HG03060 (cell line): Measurements from ENCODE around the gene PHF1.

ENCODE experiments used
- ATAC-seq: cut with Tn5 transposase; IDR thresholded peaks from one replicate; pipeline ENCODE4 v1.9.1; 2021; ENCODE audit warnings: low read depth, moderate number of reproducible peaks; ENCODE audit not compliant: unreplicated experiment

The PHF1 gene

DNA sequence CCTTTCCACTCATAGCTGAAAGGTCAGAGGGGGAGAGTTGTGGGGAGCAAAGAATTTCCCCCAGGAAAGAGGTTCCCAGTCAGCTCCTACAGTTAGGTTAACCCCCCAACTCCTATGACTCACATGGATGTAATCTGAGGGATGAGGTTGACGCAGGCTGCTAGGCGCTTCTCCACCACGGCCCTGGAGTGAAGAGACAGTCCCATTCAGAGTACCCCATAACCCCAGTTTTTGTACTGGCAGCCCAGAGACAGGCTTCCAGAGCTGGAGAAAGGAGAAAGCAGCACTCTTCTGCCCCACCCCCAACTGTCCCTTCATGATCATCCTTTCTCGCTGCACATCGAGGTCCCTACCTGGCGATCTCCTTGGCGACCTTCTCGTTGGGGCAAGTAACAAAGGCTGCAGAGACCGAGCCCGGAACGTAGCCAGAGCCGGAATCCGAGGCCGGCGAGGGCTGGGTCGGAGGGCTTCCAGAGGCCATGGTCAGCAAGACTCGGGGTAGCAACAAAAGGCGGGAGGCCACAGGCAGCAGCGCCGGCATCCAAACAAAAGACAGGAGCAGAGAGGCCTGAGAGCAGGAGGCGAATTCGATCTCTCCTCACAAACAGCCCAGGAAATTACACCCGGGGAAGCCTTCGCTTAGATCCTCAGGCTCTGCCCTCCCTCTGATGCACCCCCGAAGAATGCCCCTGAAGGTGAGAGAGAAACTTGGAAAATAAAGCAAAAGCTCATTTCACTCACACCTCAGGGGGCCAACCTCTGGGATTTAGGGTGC lies 6.5 kb downstream of the PHF1 start:
- ATAC-seq: no peak

DNA sequence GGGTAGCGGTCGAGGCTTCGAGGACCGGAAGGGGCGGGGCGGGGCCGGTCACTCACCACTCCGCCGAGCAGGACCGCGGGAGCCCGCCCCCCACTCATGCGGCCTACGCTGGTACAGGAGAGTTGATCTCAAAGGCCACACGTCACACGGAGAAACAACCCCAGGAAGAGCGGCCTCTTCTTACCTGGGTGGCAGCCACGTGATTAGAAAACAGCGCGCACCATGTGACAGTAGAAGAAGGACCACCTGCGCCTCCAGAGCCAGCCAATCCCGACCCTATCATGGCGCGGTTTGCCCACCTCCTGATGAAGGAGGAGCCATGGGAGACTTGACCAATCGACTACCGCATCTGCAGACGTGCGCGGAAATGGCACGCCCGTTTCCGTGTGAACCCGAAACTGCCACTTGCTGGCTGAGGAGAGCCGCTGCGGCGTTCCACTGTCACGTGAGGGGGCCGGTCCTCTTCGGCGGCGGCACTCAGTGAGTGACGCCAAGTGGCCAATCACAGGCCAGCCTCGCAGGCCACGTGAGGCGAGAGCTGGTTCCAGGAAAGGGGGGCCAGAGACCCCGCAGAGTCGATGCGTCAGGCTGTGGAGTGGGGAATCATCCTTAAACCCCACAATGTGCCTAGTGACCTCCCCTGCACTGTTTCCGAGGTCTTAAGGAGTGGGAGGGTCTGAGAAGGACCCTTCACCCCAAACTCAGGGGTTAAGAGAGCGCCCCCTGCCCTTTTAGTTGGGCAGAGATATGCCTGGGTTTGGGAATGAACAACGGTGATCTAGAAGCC lies 7.3 kb downstream of the PHF1 start, which contains the start of gene CUTA:
CUTA (minus strand) TSS at position 205 of the 787 bp plus-strand sequence; CDS start at position 98, 107 bp downstream.
- peak; percentile 80 for ATAC-seq

DNA sequence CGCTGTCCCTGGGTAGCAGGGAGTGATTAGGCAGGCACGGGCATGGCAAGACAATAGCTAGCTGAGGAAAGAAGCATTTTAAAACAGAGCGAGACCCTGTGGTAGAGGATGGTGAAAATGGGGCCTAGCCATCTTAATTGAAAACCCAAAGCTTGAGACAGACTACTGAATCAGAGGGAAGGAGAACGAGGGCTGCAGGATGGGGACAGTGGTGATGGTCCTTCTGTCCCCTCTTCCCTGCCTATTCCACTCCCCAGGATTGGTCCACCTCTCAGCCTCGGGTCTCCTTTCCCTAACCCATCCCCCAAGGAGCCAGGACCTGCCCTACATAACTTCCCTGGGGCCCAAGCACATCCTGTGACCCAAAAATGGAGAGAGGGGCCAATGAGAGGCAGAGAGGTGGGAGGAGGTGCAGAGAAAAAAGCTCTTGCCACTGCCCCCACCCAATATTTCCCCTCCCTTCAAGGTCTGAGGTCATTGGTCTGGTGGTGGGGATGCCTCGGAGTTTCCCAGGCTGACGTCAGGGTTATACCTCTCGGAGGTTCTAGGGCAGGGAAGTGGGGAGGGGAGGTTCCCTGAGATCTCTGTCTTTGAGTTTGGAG lies 8.0 kb downstream of the PHF1 start:
- no peak for ATAC-seq

DNA sequence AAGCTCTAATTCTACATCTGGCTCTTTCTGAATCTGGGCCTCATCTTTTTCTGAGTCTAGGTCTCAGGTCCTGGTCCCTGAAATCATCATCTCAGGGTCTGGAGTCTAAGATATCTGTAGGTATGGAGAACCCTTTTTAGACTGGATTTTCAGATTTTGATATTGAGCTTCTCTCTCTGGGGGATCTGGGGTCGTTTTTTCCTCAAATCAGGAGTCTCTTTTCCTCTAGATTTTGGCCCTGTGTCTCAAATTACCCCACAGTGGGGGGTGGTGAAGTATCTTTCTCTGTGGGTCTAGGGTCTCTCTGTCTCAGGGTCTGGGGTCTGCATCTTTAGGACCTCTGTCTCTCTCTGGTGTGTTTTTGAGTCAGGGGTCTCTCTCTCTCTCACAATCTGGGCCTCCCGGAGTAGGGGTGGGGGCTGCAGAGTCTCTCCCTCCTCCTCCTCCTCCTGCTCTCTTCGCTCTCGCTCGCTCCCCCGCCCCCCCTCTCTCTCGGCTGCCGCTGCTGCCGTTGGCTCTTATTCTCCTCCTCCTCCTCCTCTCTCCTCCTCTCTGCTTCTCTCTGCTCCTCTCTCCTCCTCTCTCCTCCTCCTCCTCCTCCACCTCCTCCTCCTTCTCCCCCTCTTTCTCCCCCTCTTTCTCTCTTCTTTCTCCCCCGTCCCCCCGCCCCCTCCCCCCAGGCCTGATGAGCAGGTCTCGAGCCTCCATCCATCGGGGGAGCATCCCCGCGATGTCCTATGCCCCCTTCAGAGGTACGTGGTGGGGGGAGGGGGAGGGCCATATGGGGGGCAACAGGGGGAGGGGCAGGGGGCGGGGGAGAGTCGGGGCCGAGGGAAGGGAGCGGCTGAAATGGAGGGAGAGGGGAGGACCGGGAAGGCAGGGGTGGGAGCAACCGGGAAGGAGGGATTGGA lies 9.0 kb downstream of the PHF1 start, which contains the start of gene SYNGAP1:
SYNGAP1 (plus strand) TSS at position 486 of the 911 bp plus-strand sequence; CDS start at position 686, 200 bp downstream.
- no peak for ATAC-seq

DNA sequence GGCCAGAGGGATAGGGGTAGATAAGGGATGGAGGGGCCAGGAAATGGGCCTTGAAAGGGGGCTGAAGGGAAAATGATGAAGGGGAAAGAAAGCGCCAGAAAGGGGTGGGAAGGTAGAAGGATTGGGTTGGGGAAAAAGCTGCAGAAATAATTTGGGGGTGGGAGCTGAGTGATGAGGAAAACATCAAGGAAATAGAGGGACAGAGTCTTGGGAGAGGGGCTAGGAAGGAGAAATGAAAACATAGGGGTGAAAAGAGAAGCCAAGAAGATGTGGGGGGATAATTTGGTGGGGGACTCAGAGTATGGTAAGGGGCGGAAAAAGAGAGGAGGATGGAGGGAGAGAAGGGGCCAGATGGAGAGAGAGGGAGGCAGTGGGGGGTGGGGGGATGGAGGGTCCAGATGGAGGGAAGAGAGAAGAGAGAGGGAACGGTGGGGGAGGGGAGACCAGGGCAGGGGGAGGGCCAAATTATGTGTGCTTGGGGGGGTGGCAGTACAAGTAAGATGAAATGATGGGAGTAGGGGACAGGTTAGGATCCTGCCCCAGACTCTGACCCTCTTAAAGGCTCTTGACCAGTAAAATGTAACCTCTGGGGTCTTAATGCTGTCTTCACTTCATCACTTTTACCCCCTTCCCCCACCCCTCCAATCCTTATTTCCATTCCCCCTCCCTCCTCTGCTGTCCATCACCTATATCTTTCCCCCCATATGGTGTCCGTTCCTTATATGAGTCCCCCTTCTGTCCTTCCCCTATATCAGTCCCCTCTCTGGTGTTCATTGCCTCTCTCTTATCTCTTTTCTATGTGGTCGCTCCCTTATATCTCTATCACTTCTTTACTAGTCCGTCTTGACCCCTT lies 9.9 kb downstream of the PHF1 start:
- ATAC-seq: no peak

DNA sequence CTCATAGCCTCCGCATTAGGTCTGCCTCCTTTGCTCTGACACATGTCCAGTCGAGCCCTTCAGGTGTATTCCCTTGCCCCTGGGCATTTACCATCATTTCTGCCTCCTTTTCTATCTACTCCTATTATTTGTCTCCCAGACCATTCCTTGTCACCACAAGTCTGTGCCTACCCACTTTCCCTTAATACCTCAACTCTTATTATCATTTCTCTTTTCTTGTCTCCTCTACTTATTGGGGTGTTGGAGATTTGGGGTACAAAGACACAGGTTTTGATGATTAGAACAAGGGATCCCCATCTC lies 10.5 kb downstream of the PHF1 start:
- no peak for ATAC-seq

DNA sequence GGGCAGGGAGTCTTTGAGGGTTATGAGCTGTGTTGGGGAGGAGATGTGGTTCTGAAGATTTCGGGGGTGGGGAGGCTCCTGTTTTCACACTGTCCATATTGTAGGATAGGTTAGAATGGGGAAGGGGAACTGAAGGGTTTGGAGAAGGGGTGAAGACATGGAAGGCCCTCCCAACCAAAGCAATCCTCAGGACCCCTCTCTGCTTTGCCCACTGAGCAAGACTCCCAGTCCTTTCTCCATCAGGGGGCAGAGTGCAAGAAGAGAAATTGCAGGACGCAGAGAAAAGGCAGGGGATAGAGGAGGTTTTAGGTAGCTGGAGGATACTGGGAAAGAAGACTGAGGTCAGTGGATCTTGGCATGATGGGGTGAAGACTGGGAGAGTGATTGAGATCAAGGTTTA lies 13.0 kb downstream of the PHF1 start:
- ATAC-seq: no peak

DNA sequence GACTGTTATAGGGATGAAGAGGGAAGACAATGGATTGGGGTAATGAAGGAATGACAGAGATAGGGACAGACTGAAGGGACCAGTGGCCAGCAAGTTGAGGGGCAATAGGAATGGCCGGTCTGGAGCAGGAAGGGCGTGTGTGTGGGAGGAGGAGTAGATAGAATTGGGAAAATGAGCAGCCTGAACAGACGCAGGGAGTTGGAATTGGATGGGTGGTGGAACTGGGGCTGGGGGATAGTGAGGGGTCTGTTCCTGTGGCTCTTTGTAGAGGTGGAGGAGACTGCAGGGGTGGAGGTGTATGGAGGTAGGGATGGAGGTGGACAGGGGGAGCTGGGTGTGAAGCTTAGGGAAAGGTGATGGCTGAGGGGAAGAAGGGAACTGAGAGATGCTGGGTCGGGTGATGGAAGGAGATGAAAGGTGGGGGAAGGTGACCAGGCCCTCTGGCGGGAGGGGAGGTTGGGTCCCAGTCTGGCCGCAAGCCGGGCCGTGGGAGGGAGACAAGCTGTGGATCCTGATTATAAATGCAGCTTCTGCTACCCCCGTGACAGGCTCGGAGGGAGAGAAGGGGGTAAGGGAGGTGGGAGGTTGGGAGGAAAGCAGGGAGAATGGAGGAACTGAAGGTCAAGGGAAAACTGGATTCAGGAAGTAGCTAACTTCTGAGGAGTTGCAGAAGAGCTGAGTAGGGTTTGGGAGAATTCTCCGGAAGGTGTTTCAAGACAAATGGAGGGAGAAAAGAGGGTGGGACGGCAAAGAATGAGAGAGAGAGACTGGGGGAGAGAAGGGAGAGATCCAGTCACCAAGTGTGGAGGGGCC lies 14.2 kb downstream of the PHF1 start:
- no peak for ATAC-seq

DNA sequence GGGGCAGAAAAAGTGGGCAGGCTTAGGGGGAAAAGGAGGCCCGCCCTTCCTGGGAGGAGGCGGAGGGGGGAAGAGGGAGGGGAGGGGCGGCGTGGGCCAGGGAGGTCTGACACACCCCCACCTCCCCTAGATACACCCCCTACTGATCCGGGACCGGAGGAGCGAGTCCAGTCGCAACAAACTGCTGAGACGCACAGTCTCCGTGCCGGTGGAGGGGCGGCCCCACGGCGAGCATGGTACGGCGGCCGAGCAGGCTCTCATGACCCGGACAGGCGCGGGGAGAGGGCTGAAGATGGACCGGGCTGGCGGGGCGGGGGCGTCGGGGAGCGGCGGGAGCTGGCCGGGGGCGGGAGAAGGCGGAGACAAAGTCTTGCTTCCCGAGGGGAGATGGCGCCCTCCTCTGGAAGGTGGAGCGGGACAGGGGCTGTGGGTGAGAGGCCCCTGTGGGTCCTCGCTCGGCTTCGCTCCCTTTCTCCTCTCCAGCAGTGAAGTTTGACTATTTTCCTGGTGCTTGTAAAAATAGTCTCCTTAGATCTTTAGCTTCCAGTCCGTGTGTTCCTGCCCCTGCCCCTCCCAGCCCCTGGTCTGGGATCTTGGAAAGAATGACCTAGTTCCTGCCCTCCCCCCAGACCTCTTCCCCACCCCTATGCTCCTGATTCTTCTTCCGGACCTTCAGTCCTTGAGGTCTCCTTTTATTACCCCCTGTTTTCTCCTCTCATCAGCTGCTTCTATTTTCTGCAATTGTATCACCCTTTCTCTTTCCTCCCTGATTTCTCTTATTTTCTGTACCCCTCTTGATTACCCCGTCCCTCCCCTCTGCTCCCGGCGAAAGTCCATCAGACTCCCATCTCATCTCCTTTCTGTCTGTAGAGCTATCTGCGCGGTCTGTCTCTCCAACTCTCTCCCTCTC lies 15.1 kb downstream of the PHF1 start:
- no peak for ATAC-seq

DNA sequence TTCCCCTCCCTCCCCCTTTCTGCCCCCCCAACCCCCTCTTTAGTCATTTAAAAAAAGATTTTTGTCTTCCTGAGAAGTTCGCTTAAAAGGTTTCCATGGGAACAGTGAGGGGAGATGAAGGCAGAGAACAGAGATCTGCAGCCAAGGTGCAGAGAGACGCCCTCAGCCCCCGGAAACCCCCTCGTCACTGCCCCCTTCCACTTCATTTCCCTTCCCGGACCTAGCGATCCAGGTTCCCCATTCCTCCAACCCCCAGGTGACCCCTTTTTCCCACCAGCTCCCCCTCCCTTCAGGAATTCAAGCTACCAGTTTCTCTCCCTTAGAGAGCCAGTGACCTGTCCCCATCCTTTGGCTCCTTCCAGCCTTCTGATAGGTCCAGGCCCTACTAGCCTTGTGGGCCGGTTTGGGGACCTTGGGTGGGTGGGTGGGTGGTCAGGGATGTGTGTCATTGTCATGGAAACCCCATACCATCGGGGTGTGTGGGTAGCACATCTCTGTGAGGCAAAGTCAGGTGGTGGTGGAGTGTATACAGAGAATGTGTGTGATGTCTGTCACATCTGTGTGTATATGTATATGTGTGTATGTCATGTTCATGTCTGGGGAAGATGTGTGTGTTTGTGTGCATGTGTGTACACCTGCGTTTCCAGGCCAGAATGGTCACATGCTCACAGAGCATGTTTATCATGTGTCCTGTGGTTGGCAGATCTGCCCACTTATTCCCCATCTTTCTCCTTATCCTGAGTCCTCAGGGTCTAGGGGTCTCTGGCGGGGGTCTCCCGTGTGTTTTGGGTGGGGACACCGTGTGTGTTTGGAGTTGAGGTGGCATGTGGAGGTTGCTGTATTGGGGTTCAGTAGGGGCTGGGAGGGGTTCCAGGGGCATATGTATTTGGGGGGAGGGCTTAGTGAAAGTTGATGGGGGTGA lies 16.0 kb downstream of the PHF1 start:
- no peak for ATAC-seq

DNA sequence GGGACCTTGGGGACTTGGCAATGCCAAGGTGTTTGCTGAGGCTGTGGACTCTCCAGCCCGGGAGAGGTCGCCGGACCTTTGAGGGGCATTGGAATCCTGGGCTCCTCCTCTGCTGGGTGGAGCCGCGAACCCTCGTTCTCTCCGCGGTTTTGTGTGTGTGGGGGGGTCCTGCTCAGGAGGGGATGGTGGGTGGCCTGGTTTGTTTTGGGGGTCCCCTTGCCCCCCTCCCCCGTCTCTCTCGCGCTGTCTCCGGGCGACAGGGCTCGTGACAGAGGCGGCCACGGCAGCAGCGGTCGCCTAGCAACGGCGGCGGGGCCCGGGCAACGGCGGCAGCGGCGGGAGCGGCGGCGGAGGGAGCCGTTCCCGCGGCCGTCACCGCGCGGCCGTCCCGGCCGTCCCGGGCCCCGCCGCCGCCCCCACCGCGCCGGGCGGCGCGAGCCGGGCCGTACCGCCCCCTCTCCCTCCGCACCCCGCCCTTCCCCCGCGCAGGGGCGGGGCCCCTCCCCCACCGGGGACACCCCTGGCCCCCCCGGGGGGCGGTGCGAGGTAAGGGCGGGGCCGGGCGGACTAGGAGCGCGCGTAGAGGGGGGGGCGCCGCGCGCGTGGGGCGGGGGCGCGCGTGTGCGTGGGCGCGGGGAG lies 16.9 kb downstream of the PHF1 start:
- ATAC-seq: no peak

DNA sequence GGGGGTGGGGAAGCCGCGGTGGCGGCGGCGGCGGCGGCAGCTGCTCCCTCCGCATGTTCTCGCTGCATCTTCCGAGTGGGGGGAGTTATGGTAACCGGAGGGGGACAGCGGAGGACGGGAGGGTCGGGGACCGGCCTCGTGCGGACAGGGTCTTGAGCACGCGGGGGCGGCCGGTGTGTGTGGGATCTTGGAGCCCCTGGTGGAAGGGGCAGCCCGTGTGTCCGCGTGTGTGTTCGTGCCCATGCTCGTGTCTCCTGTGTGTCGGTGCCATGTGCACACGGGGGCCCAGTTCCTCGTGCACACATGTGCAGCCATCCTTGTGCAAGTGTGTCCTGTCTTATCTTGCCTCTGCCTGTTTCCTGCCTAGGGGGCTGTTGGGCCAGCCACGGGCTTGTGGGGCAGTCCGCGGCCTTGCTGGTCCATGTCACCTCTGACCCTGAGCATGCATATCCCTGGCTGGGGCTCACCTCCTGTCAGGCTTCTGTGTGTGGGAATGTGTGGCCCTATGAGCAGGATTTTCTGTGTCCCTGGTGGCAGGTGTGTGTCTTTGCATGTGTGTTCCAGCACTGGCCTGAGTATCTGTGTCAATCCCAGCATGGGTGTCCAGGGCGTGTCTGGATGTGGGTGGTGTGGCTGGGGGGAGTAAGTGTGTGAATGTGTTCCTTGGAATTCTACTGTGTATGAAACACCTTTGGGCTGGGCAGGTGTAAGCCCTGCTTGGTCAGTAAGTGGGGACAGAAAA lies 17.6 kb downstream of the PHF1 start:
- no peak for ATAC-seq

DNA sequence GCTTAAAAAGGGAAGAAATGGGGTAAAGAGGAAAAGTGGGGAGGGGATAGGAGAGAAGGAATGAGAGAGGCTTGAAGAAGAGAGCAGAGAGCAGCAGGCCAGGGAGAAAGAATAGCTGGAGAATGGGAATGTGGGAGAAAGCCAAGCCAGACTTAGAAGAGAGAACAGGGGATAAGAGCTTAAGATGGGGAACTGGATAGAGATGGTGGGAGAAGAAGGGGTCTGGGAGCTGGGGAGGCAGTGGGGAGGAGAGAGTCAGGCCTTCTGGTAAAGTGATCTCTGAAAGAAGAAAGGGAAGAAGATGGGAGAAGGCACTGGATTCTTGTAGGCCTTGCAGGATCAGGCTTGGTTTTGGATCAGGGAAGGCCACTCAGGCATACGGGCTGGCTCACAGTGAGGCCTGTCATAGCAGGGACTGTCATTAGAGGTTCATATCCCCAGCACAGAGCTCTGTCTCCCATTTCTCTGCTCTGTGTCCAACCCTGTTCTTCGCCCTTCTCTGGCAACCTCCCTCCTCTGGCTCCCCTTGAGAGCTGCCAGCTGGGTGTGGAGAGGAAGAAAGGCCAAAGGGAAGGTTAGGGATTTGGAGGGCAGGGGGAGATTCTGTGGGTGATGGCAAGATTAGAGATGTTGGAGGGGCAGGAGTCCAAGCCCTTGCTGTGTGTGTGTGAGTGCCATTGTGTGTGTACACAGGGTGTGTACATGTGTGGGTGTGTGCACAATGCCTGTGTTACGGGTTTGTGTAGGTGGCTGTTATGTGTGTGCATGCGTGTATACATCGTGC lies 18.3 kb downstream of the PHF1 start:
- ATAC-seq: no peak

DNA sequence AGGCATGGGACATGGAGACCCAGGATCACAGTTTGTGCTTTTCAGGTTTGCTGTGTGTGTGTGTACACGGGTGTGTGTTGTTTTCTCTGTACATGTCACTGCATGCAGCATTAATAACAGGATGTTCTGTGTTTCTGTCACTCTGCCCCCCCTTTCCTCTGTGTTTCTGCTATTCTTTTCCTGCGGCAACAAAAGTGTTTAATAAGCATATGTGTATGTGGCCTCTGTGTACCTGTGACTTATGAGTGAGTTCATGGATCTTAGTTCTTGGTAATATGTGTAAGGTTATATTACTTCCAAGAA lies 18.9 kb downstream of the PHF1 start:
- ATAC-seq: no peak

DNA sequence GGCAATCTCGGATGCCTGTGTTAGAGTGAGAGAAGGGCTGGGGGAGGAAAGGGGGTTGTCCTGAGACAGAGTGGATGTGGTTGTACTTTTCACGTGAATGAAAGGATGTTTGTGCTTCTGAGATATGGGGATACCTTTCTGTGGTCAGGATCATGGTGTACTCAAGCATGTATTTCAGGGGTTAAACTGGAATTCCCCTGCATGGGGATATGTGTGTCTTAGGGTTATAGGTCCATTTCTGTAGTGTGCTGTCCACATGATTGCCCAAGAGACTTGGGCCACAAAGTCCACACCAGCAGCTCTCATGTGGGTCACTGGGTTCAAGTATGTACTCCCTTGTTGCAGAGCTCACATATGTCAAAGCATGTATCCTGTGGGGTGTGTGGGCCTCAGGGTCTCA lies 19.5 kb downstream of the PHF1 start:
- no peak for ATAC-seq
